NCI-H510A (cell line): ENCODE results near the gene TBCEL.

Source experiments
- DNase-seq: peaks from one replicate; lab custom pipeline; 2025; lab: John Stamatoyannopoulos, UW

The TBCEL gene

DNA sequence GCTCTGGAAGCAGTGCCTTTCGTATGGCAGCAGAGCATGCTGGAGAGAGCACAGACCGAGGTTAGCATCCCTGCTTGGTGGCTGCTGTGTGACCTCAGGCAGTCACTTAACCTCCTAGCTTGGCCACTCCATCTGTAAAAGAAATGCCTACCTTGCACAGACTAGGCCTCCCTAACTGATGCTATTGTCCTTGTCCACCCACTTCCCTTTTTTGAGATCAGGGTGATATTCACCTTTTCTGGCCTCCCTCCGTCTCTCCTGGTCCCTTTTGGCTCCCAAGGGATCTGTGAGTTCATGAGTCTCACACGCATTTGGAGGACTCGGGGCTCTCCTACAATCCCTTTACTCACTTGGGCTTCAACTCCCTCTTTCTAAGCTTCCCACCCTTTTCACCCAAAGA lies 114.4 kb downstream of the TBCEL start:
- no peak for DNase-seq

DNA sequence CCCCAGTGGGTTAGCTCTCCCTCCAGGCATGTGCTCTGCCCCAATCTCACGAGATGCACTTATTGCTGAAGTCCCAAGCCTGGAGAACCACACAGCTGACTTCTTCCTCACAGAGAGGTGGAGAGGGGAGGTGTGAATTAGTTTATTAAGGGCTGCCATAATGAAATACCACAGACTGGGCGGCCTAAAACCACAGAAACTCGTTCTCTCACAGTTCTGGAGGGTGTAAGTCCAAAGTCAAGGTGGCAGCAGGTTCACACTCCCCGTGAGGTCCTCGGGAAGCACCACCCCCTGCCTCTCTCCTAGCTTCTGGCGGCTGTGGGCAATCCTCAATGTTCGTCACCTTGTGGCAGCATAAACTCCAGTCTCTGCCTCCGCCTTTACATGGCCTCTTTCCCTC lies 116.5 kb downstream of the TBCEL start:
- DNase-seq = no peak
